Heart left ventricle (tissue), 13 donors: ENCODE data around the gene CLIC6.

Experiments used
- CTCF ChIP-seq, 12 donors: fragments of 200-600 bp; sonication (generic) in 4 of 12; IDR thresholded peaks; one replicate each; pipeline versions ENCODE4 v1.5.0 to v1.8.0; 2018 to 2022; ENCODE audit warnings: antibody characterized with exemption in 12 of 12, mild to moderate bottlenecking in 5 of 12
- POLR2A ChIP-seq, 2 donors: fragments of 450-650 bp; IDR thresholded peaks; one replicate each; pipeline ENCODE4 v1.6.1; 2017; ENCODE audit warnings: antibody characterized with exemption in 2 of 2, mild to moderate bottlenecking in 2 of 2, moderate library complexity in 2 of 2
- donor health status: ischemic (EF 13 %, LVEDD 7.1; RV severe dilation, severe dysfunction).
- donor health status: DM: no; HTN: yes; CAD: no.
- donor health status: DM: no; HTN: no; CAD: no.
- donor health status: ischemic (EF 25% LVEDD 6.9; RV normal size, moderate dysfunction).
- donor health status: ischemic (EF 25% LVEDD 5.7; RV mildly dilated, moderate dysfunction).
- donor health status: ischemic (EF 35%, LVEDD 5.7; RV mildly dilated, moderate dysfunction).
- donor health status: nonischemic (EF 11% LVEDD 7.7; RV severe dilation, severe dysfunction).
- donor health status: DM: yes; HTN: yes; CAD: no.
- donor health status: PGD.
- donor health status: ischemic (EF 29% LVEDD 5.4; RV normal size, mild dysfunction).
- donor health status: nonischemic (EF 23%, LVEDD 6.1; RV moderate dilation, normal function).

GRCh38 chr21:34619841-34620665 lies 48.7 kb upstream of the CLIC6 start:
- no peak for TF ChIP-seq CTCF (IDR thresholded peaks at IDR 0.05)
- no peak for TF ChIP-seq POLR2A (IDR thresholded peaks at IDR 0.05)
